ENCODE results near the gene EIF3A. TPM values are rescaled to one million over a fixed set of nuclear protein-coding genes. Genes with fewer than 3 reads are reported as not detected.

The EIF3A gene
- total and polyA plus RNA-seq, 4 donors: 37.1 to 101 (median 80.5) TPM

DNA sequence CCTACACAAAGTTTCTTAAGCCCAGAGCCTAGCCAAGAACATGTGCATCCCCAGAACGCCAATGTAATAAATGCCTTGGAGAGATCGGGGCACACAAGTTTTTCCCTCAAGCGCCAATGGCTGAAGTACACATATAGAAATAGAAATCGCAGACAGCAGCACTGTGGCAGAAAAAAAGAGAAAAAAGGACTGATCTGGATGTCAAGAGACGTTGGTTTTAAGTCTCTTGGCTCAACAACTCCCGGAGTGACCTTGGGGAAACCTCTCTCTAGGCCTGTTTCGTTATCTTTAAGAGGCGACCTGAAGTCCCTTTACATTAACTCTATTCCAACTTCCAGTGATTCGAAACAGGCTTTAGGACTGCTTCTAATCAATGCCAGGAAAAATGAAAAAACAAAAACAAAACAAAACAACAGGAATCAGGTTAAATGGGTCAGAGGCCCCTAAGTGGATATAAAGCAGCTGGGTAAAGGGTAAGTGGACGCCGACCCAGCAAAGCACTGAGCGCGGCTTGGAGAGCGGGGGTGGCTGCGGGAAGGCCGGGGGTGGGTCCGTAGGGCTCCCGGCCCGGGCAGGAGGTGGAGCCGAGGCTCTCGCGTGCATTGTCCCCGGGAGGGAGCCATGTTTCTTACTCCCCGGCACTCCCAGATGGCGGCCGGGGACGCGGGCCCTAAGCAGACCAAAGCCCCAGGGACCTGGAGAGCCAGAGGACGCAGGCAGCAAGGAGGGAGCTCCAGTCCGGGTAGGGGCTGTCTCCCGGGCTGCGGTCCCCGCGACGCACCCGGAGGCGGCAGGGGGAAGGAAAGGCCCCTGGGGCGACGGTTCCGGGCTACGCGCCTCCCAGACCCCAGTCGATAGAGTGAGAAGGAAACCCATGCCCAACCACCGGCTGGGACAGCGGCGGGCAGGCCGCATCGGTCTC is 757 bp downstream of the EIF3A start:
- Histone ChIP-seq H3K27ac (ENCODE audit: low read depth in 1 of 2, low read length in 1 of 2) (peak overlapping the region; percentile 99 to 100), H3K4me1 (ENCODE audit: control insufficient read depth in 5 of 5, insufficient read depth in 5 of 5, low read length in 5 of 5) (peaks cover 0 to 23% (median 11%) of the 10 kb centered on the region in 5 donors), H3K9ac (ENCODE audit: insufficient read depth in 1 of 2, low read length in 2 of 2) (peak overlapping the region; percentile 72 to 87), H3K4me3 (peak overlapping the region; percentile 97), H3K36me3 (ENCODE audit: control insufficient read depth in 4 of 4, insufficient read depth in 4 of 4, low read length in 4 of 4) (peaks cover 0 to 2% (median under 1%) of the 10 kb centered on the region in 4 donors), H3K9me3 (ENCODE audit: control insufficient read depth in 4 of 4, insufficient read depth in 3 of 4, low read length in 3 of 4) (no peaks in the 10 kb centered on the region), H3K27me3 (ENCODE audit: control insufficient read depth in 3 of 3, insufficient read depth in 3 of 3, low read length in 2 of 3) (no peaks in the 10 kb centered on the region)
- WGBS, 2 donors: 0% methylated on average over 42 to 48 of the region's 48 CpGs
- peak; percentile 72 to 79 (median 77) for DNase-seq
- peak; percentile 88 for ATAC-seq (ENCODE audit: insufficient read depth, low FRiP score)
- TF ChIP-seq CTCF (IDR thresholded peaks at IDR 0.05; ENCODE audit: control extremely low read depth, extremely low read depth): no peak

DNA sequence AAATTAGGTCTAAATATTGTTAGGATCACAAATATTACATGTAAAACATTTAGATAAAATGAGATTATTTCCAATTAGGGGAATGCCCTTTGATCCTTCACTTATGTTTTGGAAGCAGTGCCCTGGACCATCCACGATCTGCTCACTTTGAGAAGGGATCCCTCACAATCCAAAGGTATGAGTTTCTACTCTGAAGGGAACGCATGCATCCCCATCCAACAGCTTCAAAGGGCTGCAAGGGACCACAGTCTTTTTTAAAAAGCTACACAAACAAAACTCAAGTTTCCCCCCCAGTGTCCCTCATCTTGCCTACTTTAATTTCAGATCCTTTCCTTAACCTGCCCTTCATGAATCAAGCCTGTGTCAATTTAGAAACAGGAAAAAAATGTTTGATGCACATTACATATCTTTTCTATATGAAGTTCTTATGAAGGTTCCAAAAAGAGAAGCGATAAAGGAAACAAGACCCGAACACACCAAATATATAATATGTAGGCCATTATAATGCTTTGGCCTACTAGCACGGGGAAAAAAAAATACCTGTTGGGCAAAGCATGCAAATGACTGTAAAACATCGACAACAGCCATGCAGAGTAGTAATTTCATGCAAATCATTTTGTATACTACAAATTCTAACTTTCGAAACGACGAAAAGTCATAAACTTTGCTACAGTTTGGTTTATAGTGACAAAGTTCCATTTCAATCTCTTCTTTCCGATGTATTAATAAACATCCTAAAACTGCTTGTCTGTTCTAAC is 2.0 kb downstream of the EIF3A start:
- no peaks in the 10 kb centered on the region for H3K9me3 ChIP-seq (ENCODE audit: control insufficient read depth in 4 of 4, insufficient read depth in 3 of 4, low read length in 3 of 4)
- no peak overlapping the region for H3K4me3 ChIP-seq
- ATAC-seq (ENCODE audit: insufficient read depth, low FRiP score): no peak
- H3K9ac ChIP-seq (ENCODE audit: insufficient read depth in 1 of 2, low read length in 2 of 2): peak overlapping the region; percentile 72 to 87
- 22 to 28% methylated on average over 10 of the region's 10 CpGs for WGBS, 2 donors
- no peak for DNase-seq
- no peaks in the 10 kb centered on the region for H3K27me3 ChIP-seq (ENCODE audit: control insufficient read depth in 3 of 3, insufficient read depth in 3 of 3, low read length in 2 of 3)
- H3K4me1 ChIP-seq (ENCODE audit: control insufficient read depth in 5 of 5, insufficient read depth in 5 of 5, low read length in 5 of 5): peaks cover 0 to 23% (median 11%) of the 10 kb centered on the region in 5 donors
- H3K36me3 ChIP-seq (ENCODE audit: control insufficient read depth in 4 of 4, insufficient read depth in 4 of 4, low read length in 4 of 4): peaks cover 0 to 3% (median 2%) of the 10 kb centered on the region in 4 donors
- H3K27ac ChIP-seq (ENCODE audit: low read depth in 1 of 2, low read length in 1 of 2): no peak overlapping the region
- TF ChIP-seq CTCF (IDR thresholded peaks at IDR 0.05; ENCODE audit: control extremely low read depth, extremely low read depth): no peak

GRCh38 chr10:119073584-119073983 is 7.0 kb downstream of the EIF3A start:
- TF ChIP-seq CTCF (IDR thresholded peaks at IDR 0.05; ENCODE audit: control extremely low read depth, extremely low read depth): no peak
- Histone ChIP-seq H3K27me3 (ENCODE audit: control insufficient read depth in 3 of 3, insufficient read depth in 3 of 3, low read length in 2 of 3) (no peaks in the 10 kb centered on the region), H3K9ac (ENCODE audit: insufficient read depth in 1 of 2, low read length in 2 of 2) (no peak overlapping the region), H3K4me1 (ENCODE audit: control insufficient read depth in 5 of 5, insufficient read depth in 5 of 5, low read length in 5 of 5) (peaks cover 0 to 9% (median 7%) of the 10 kb centered on the region in 5 donors), H3K27ac (ENCODE audit: low read depth in 1 of 2, low read length in 1 of 2) (no peak overlapping the region), H3K4me3 (no peak overlapping the region), H3K36me3 (ENCODE audit: control insufficient read depth in 4 of 4, insufficient read depth in 4 of 4, low read length in 4 of 4) (peaks cover 15 to 26% (median 18%) of the 10 kb centered on the region in 4 donors), H3K9me3 (ENCODE audit: control insufficient read depth in 4 of 4, insufficient read depth in 3 of 4, low read length in 3 of 4) (no peaks in the 10 kb centered on the region)
- ATAC-seq (ENCODE audit: insufficient read depth, low FRiP score) (no peak), DNase-seq (no peak)
- WGBS, 2 donors: 58 to 59% methylated on average over 6 of the region's 6 CpGs

Data from lung (tissue), 12 donors.